NK-92 treated with Interleukin-12 subunit alpha and Interleukin-12 subunit beta, amount 100 ng/mL, for 24 hours (cell line): ENCODE results near the gene MCUB.

Source experiments
- DNase-seq: peaks from one replicate; lab custom pipeline; 2025; lab: John Stamatoyannopoulos, UW

Gene MCUB

GRCh38 chr4:109682875-109683274 lies 122.8 kb downstream of the MCUB start:
- DNase-seq, result no peak

- no peak for DNase-seq
Observed at GRCh38 chr4:109683621-109684253, 123.7 kb downstream of the MCUB start.

- DNase-seq, result no peak
Observed at GRCh38 chr4:109684727-109685126, 124.7 kb downstream of the MCUB start.

- no peak for DNase-seq
Observed at GRCh38 chr4:109690690-109691410, 130.8 kb downstream of the MCUB start.

GRCh38 chr4:109691411-109691920 lies 131.4 kb downstream of the MCUB start:
- no peak for DNase-seq

- no peak for DNase-seq
Observed at GRCh38 chr4:109698656-109699055, 138.6 kb downstream of the MCUB start.

- no peak for DNase-seq
Observed at GRCh38 chr4:109699553-109700225, 139.6 kb downstream of the MCUB start.

- DNase-seq, result no peak
Observed at GRCh38 chr4:109701566-109702410, 141.7 kb downstream of the MCUB start.

- no peak for DNase-seq
Observed at GRCh38 chr4:109702950-109703663, 143.1 kb downstream of the MCUB start, which contains the start of gene CASP6. Gene CASP6 (minus strand): TSS chr4:109703445. CDS start chr4:109703395, 50 bp downstream.

- DNase-seq, result no peak
Observed at GRCh38 chr4:109703664-109704361, 143.8 kb downstream of the MCUB start.

GRCh38 chr4:109708435-109708834 lies 148.4 kb downstream of the MCUB start:
- DNase-seq, result no peak

- no peak for DNase-seq
Observed at GRCh38 chr4:109708990-109709389, 148.9 kb downstream of the MCUB start.

GRCh38 chr4:109713500-109713899 lies 153.5 kb downstream of the MCUB start:
- no peak for DNase-seq

- no peak for DNase-seq
Observed at GRCh38 chr4:109718759-109719158, 158.7 kb downstream of the MCUB start.

GRCh38 chr4:109719604-109720003 lies 159.6 kb downstream of the MCUB start:
- no peak for DNase-seq

GRCh38 chr4:109721033-109721432 lies 161.0 kb downstream of the MCUB start:
- no peak for DNase-seq

GRCh38 chr4:109722357-109722756 lies 162.3 kb downstream of the MCUB start:
- no peak for DNase-seq

- DNase-seq, result no peak
Observed at GRCh38 chr4:109723110-109723509, 163.1 kb downstream of the MCUB start.

GRCh38 chr4:109728385-109728784 lies 168.3 kb downstream of the MCUB start:
- DNase-seq, result no peak

GRCh38 chr4:109729117-109729717 lies 169.2 kb downstream of the MCUB start:
- no peak for DNase-seq
